Measurements from ENCODE around the gene RELT. TPM values are rescaled to one million over a fixed set of nuclear protein-coding genes. Genes with fewer than 3 reads are reported as not detected.

Gene RELT
- total and polyA plus RNA-seq, 2 experiments from 2014 or later, result 2.0 to 6.3 TPM

DNA sequence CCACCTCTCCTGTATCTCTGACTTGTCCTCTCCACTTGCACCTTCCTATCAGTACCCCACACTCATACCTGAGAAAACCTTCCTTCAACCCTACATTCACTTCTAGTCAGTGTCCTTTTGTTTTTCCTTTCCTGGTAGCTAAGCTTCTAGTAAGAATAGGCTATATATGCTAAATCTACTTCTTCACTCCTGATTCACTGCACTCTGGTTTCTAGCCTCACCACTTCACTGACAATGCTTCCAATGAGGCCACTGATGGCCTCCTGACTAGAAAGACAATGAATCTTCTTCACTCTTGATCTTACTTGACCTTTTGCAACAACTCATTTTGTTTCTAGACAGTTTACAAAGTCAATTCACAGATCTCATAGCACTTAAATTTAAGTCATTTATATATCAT, 52.0 kb downstream of the RELT start (continued):
- TF ChIP-seq, protein P1, sequence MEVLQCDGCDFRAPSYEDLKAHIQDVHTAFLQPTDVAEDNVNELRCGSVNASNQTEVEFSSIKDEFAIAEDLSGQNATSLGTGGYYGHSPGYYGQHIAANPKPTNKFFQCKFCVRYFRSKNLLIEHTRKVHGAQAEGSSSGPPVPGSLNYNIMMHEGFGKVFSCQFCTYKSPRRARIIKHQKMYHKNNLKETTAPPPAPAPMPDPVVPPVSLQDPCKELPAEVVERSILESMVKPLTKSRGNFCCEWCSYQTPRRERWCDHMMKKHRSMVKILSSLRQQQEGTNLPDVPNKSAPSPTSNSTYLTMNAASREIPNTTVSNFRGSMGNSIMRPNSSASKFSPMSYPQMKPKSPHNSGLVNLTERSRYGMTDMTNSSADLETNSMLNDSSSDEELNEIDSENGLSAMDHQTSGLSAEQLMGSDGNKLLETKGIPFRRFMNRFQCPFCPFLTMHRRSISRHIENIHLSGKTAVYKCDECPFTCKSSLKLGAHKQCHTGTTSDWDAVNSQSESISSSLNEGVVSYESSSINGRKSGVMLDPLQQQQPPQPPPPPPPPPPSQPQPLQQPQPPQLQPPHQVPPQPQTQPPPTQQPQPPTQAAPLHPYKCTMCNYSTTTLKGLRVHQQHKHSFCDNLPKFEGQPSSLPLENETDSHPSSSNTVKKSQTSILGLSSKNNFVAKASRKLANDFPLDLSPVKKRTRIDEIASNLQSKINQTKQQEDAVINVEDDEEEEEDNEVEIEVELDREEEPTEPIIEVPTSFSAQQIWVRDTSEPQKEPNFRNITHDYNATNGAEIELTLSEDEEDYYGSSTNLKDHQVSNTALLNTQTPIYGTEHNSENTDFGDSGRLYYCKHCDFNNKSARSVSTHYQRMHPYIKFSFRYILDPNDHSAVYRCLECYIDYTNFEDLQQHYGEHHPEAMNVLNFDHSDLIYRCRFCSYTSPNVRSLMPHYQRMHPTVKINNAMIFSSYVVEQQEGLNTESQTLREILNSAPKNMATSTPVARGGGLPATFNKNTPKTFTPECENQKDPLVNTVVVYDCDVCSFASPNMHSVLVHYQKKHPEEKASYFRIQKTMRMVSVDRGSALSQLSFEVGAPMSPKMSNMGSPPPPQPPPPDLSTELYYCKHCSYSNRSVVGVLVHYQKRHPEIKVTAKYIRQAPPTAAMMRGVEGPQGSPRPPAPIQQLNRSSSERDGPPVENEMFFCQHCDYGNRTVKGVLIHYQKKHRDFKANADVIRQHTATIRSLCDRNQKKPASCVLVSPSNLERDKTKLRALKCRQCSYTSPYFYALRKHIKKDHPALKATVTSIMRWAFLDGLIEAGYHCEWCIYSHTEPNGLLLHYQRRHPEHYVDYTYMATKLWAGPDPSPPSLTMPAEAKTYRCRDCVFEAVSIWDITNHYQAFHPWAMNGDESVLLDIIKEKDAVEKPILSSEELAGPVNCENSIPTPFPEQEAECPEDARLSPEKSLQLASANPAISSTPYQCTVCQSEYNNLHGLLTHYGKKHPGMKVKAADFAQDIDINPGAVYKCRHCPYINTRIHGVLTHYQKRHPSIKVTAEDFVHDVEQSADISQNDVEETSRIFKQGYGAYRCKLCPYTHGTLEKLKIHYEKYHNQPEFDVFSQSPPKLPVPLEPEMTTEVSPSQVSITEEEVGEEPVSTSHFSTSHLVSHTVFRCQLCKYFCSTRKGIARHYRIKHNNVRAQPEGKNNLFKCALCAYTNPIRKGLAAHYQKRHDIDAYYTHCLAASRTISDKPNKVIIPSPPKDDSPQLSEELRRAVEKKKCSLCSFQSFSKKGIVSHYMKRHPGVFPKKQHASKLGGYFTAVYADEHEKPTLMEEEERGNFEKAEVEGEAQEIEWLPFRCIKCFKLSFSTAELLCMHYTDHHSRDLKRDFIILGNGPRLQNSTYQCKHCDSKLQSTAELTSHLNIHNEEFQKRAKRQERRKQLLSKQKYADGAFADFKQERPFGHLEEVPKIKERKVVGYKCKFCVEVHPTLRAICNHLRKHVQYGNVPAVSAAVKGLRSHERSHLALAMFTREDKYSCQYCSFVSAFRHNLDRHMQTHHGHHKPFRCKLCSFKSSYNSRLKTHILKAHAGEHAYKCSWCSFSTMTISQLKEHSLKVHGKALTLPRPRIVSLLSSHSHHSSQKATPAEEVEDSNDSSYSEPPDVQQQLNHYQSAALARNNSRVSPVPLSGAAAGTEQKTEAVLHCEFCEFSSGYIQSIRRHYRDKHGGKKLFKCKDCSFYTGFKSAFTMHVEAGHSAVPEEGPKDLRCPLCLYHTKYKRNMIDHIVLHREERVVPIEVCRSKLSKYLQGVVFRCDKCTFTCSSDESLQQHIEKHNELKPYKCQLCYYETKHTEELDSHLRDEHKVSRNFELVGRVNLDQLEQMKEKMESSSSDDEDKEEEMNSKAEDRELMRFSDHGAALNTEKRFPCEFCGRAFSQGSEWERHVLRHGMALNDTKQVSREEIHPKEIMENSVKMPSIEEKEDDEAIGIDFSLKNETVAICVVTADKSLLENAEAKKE (CRISPR knock-in tag; IDR thresholded peaks at IDR 0.05), result no peak

DNA sequence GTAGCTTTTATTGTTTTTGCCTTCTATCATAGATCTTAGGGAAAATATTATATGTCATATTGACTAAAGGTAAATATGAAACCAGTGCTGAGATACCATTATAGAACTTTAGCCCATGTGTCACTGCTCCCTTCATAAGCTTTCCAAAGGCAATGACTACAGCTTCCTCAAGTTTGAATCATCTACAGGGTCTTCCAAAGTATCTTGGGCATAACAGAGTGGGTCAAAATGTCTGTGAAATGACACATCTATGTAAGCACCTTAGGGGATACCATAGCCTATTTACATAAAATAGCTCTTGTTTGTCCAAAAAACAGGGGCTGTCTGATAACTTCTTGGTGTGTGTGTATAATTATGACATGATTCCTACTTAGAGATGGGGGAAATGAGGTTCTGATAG, 52.5 kb downstream of the RELT start:
- Mint-ChIP-seq H3K4me1 (peaks cover 3% of the 10 kb centered on the region; the same call in 2 of the 3 replicates), H3K27ac (no peak overlapping the region), H3K9me3 (no peaks in the 10 kb centered on the region), H3K36me3 (ENCODE audit: low read depth) (no peaks in the 10 kb centered on the region), H3K4me3 (no peak overlapping the region), H3K27me3 (ENCODE audit: insufficient read depth, low read depth, poor library complexity) (peaks cover 1% of the 10 kb centered on the region)
- Histone ChIP-seq H4K20me1 (replicated peaks; ENCODE audit: insufficient read depth) (no peaks in the 10 kb centered on the region; the same call in 1 of the 2 replicates), H3K79me2 (replicated peaks; ENCODE audit: insufficient read depth) (no peaks in the 10 kb centered on the region), H3K27me3 (ENCODE audit: insufficient read depth) (no peaks in the 10 kb centered on the region), H3K27ac (ENCODE audit: low read depth) (no peak overlapping the region), H3K4me2 (no peak overlapping the region), H3F3A (replicated peaks; ENCODE audit: low read depth) (no peaks in the 10 kb centered on the region), H3K9me2 (ENCODE audit: insufficient read depth) (no peaks in the 10 kb centered on the region), H2AFZ (no peak overlapping the region), H3K4me3 (no peak overlapping the region), H3K4me1 (ENCODE audit: insufficient read depth) (no peaks in the 10 kb centered on the region), H3K36me3 (ENCODE audit: insufficient read depth) (no peaks in the 10 kb centered on the region)
- DNase-seq (ENCODE audit: low spot score), result no peak
- no peak for ATAC-seq
- TF ChIP-seq NANOG (IDR thresholded peaks at IDR 0.05; ENCODE audit: borderline replicate concordance) (no peak), EZH2phosphoT487 (IDR thresholded peaks at IDR 0.05; ENCODE audit: unreplicated experiment) (no peak), JUNB (IDR thresholded peaks at IDR 0.05; ENCODE audit: unreplicated experiment) (no peak), EZH2 (IDR thresholded peaks at IDR 0.05; ENCODE audit: low read depth, unreplicated experiment) (no peak), ZNF114 (CRISPR knock-in tag; IDR thresholded peaks at IDR 0.05) (no peak), CREB1 (CRISPR knock-in tag; IDR thresholded peaks at IDR 0.05; ENCODE audit: low read depth) (no peak)
- TF ChIP-seq, protein P2, sequence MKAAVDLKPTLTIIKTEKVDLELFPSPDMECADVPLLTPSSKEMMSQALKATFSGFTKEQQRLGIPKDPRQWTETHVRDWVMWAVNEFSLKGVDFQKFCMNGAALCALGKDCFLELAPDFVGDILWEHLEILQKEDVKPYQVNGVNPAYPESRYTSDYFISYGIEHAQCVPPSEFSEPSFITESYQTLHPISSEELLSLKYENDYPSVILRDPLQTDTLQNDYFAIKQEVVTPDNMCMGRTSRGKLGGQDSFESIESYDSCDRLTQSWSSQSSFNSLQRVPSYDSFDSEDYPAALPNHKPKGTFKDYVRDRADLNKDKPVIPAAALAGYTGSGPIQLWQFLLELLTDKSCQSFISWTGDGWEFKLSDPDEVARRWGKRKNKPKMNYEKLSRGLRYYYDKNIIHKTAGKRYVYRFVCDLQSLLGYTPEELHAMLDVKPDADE (IDR thresholded peaks at IDR 0.05), result no peak
- TF ChIP-seq, protein P3, sequence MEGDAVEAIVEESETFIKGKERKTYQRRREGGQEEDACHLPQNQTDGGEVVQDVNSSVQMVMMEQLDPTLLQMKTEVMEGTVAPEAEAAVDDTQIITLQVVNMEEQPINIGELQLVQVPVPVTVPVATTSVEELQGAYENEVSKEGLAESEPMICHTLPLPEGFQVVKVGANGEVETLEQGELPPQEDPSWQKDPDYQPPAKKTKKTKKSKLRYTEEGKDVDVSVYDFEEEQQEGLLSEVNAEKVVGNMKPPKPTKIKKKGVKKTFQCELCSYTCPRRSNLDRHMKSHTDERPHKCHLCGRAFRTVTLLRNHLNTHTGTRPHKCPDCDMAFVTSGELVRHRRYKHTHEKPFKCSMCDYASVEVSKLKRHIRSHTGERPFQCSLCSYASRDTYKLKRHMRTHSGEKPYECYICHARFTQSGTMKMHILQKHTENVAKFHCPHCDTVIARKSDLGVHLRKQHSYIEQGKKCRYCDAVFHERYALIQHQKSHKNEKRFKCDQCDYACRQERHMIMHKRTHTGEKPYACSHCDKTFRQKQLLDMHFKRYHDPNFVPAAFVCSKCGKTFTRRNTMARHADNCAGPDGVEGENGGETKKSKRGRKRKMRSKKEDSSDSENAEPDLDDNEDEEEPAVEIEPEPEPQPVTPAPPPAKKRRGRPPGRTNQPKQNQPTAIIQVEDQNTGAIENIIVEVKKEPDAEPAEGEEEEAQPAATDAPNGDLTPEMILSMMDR (conservative IDR thresholded peaks at IDR 0.05; ENCODE audit: low read depth in 2 of 2), result no peak

Measured in GM23338 (cell line).